ENCODE results near the gene CDH16.

- TF ChIP-seq CTCF (IDR thresholded peaks at IDR 0.05) (no peak), POLR2A (IDR thresholded peaks at IDR 0.05) (no peak)
Measured at GRCh38 chr16:66869424-66869823, 49.3 kb downstream of the CDH16 start.

Measured in testis (tissue), 2 donors.